ENCODE data around the gene F7.

F7 gene

DNA sequence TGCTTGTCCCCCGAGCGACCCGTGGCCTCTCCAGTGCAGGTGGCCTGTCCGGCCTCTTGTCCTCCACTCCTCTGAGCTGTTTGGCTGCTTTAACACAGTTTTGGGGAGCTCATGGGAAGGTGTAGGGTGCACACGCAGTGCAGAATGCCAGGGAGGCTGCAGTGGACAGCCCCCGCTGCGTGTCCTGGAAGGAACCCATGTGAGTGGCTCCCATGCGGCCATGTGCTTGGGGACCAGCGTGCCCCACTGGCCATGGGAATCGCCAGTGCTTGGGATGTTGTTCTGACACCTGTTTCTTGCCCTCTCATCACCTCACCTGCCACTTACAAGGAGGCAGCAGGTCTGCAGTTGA lies 22.6 kb upstream of the F7 start:
- no peak overlapping the region for H3K9ac ChIP-seq (ENCODE audit: low read length)

DNA sequence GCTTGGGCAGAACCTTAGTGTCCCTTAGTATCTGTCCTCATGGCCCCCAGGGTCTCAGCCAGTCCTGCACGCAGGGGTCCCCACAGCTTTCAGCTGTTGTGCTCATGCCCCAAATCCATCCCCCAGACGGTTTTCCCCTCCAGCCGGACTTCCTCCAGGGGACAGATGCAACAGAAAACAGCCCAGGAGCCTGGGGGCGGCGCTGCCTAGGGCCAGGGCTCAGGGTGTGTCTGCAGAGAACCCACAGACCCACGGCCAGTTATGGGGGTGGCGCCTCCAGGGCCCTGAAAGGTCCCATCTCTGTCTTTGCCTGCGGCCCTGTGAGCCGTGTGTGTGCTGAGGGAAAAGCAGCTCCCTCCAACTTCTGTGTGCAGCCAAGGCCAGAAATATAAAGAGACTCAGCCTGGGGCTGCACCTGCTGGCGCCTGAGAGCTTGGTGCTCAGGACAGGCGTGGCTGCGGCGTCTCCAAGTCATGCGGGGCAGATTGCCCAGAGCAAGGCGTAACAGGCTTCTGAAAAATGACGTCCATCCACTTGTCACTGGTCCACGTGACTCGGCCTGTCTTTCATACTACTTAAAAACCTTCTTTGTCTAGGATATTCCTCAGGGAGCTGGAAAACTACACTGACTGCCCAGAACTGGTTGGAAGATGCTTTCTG lies 22.1 kb upstream of the F7 start:
- Histone ChIP-seq H3K27me3 (ENCODE audit: control insufficient read depth in 1 of 2, insufficient read depth in 2 of 2, low read length in 2 of 2) (no peaks in the 10 kb centered on the region), H3K4me1 (ENCODE audit: insufficient read depth, low read length) (no peaks in the 10 kb centered on the region), H3K27ac (ENCODE audit: low read depth, low read length) (no peak overlapping the region), H3K9ac (ENCODE audit: low read length) (no peak overlapping the region), H3K9me3 (ENCODE audit: low read length) (no peaks in the 10 kb centered on the region), H3K4me3 (ENCODE audit: low read depth in 1 of 2, low read length in 2 of 2) (no peak overlapping the region), H3K36me3 (ENCODE audit: insufficient read depth, low read length) (no peaks in the 10 kb centered on the region)

More for the DNA sequence above, 22.6 kb upstream of the F7 start:
- no peaks in the 10 kb centered on the region for H3K27me3 ChIP-seq (ENCODE audit: control insufficient read depth in 1 of 2, insufficient read depth in 2 of 2, low read length in 2 of 2)
- H3K27ac ChIP-seq (ENCODE audit: low read depth, low read length), result no peak overlapping the region
- H3K4me3 ChIP-seq (ENCODE audit: low read depth in 1 of 2, low read length in 2 of 2), result no peak overlapping the region
- H3K36me3 ChIP-seq (ENCODE audit: insufficient read depth, low read length), result no peaks in the 10 kb centered on the region
- H3K4me1 ChIP-seq (ENCODE audit: insufficient read depth, low read length), result no peaks in the 10 kb centered on the region
- H3K9me3 ChIP-seq (ENCODE audit: low read length), result no peaks in the 10 kb centered on the region

DNA sequence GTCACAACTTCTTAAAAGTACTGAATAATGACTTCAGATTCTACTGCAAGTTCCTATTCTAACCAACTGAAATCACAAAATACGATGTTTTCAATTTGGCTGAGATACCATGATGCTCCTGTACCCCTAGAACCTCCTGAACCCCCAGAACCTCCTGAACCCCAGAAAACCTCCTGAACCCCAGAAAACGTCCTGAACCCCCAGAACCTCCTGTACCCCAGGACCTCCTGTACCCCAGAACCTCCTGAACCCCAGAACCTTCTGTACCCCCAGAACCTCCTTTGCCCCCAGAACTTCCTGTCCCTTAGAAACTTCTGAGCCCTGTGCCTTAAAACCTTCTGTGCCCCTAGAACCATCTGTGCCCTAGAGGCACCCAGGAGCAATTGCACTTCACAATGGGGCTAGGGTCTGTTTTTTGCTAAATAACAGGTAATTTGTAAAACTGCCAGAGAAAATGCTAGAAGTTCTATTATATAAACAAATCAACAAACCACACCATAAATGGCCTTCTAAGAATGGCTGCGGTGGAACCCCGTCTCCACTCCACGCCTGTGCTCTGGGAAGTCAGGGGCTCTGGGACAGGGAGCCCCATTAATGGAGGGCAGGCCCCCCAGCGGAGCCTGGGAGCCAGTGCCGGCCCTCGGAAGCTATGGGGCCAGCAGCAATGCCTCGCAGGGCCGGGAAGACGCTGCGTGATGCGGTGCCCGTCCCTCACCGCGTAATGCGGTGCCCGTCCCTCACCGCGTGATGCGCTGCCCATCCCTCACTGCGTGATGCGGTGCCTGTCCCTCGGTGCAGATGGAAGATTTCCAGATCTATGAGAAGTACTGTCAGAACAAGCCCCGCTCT lies 21.3 kb upstream of the F7 start:
- H3K4me3 ChIP-seq (ENCODE audit: low read depth in 1 of 2, low read length in 2 of 2), result no peak overlapping the region
- no peaks in the 10 kb centered on the region for H3K36me3 ChIP-seq (ENCODE audit: insufficient read depth, low read length)
- no peaks in the 10 kb centered on the region for H3K9me3 ChIP-seq (ENCODE audit: low read length)
- H3K27me3 ChIP-seq (ENCODE audit: control insufficient read depth in 1 of 2, insufficient read depth in 2 of 2, low read length in 2 of 2), result no peaks in the 10 kb centered on the region
- no peak overlapping the region for H3K9ac ChIP-seq (ENCODE audit: low read length)
- no peak overlapping the region for H3K27ac ChIP-seq (ENCODE audit: low read depth, low read length)
- H3K4me1 ChIP-seq (ENCODE audit: insufficient read depth, low read length), result no peaks in the 10 kb centered on the region

DNA sequence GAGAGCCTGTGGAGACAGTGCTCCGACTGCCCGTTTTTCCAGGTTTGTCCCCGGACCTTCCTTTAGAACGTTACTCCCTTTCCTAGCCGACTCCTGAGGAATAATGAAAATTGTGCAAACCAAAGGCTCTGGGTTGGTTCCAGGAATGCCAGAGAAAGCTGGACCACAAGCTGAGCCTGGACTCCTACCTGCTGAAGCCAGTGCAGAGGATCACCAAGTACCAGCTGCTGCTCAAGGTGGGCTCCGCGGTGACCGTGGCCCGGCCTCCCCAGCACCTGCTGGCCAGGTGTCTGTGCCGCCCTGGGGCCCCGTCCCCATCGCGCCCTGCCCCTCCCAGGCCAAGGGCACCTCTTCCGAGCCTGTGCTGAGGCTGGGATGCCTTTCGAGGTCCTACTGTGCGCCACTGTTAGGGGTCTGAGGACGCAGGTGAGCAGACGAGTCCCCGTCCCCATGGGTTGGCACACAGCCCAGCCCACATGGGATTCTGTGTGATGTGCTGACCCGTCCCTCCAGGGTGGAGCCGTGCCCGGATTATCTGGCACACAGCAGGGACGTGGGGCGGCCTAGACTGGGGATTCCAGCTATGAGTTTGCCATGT lies 20.5 kb upstream of the F7 start:
- Histone ChIP-seq H3K27ac (ENCODE audit: low read depth, low read length) (no peak overlapping the region), H3K36me3 (ENCODE audit: insufficient read depth, low read length) (no peaks in the 10 kb centered on the region), H3K9ac (ENCODE audit: low read length) (no peak overlapping the region), H3K9me3 (ENCODE audit: low read length) (no peaks in the 10 kb centered on the region), H3K27me3 (ENCODE audit: control insufficient read depth in 1 of 2, insufficient read depth in 2 of 2, low read length in 2 of 2) (no peaks in the 10 kb centered on the region), H3K4me1 (ENCODE audit: insufficient read depth, low read length) (no peaks in the 10 kb centered on the region), H3K4me3 (ENCODE audit: low read depth in 1 of 2, low read length in 2 of 2) (no peak overlapping the region)

DNA sequence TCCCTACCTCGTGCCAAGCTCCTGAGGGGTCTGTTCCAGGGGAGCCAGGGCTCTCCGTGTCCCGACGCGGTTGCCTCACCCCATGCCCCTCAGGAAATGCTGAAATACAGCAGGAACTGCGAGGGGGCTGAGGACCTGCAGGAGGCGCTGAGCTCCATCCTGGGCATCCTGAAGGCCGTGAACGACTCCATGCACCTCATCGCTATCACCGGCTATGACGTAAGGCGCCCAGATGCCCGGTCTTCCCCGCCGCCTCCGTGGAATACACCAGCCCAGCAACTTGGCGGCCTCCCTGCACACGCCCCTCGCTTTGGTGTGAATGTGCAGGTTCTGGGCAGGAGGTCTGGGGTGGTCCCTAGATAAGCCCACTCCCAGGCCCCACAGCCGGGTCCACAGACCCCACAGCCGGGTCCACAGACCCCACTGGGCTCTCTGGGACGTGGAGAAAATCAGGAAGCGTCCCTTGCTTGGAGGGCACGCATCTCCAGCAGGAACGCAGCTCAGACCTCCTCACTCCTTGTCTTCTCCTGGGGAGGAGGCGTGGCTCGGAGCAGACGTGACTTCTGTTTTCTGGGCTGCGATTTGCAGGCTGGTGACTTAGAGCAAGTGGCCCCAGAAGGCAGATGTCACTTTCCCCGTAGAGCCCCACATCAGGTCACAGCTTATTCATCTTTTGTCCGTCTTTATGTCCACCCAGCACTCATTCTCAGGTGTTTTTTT lies 19.4 kb upstream of the F7 start:
- Histone ChIP-seq H3K4me1 (ENCODE audit: insufficient read depth, low read length) (no peaks in the 10 kb centered on the region), H3K9me3 (ENCODE audit: low read length) (no peaks in the 10 kb centered on the region), H3K4me3 (ENCODE audit: low read depth in 1 of 2, low read length in 2 of 2) (no peak overlapping the region), H3K27me3 (ENCODE audit: control insufficient read depth in 1 of 2, insufficient read depth in 2 of 2, low read length in 2 of 2) (no peaks in the 10 kb centered on the region), H3K9ac (ENCODE audit: low read length) (no peak overlapping the region), H3K27ac (ENCODE audit: low read depth, low read length) (no peak overlapping the region), H3K36me3 (ENCODE audit: insufficient read depth, low read length) (no peaks in the 10 kb centered on the region)

DNA sequence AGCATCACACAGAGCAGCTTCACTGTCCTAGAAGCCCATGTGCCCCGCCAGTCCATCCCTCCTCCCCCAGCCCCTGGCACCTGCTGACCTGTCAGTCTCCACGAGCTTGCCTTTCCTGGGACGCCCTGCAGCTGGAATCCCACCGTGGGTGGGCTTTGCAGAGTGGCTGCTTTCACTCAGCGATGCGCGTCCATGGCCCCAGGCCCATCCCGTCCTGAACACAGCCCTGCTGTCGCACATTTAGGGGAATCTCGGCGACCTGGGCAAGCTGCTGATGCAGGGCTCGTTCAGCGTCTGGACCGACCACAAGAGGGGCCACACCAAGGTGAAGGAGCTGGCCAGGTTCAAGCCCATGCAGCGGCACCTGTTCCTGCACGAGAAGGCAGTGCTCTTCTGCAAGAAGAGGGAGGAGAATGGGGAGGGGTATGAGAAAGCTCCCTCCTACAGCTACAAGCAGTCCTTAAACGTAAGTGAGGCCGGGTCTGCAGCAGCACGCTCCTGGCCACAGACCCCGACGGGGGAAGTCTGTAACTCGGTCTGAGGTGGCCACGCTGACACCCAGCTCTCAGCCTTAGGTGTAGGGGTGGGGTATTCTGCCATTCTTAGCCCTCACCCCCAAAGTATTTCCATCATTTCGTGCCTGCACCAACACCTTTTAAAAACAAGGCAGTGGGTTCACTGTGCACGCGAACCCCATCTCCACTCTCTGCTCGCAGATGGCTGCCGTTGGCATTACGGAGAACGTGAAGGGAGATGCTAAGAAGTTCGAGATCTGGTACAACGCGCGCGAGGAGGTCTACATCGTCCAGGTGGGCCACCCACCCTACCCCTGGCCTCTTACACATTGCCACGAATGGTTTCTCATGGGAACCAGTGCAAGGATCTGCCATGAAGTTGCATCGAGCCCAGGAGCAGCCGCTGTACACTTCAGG lies 18.3 kb upstream of the F7 start:
- no peaks in the 10 kb centered on the region for H3K4me1 ChIP-seq (ENCODE audit: insufficient read depth, low read length)
- no peaks in the 10 kb centered on the region for H3K36me3 ChIP-seq (ENCODE audit: insufficient read depth, low read length)
- H3K9ac ChIP-seq (ENCODE audit: low read length), result no peak overlapping the region
- no peak overlapping the region for H3K27ac ChIP-seq (ENCODE audit: low read depth, low read length)
- H3K27me3 ChIP-seq (ENCODE audit: control insufficient read depth in 1 of 2, insufficient read depth in 2 of 2, low read length in 2 of 2), result no peaks in the 10 kb centered on the region
- H3K4me3 ChIP-seq (ENCODE audit: low read depth in 1 of 2, low read length in 2 of 2), result no peak overlapping the region
- H3K9me3 ChIP-seq (ENCODE audit: low read length), result no peaks in the 10 kb centered on the region

DNA sequence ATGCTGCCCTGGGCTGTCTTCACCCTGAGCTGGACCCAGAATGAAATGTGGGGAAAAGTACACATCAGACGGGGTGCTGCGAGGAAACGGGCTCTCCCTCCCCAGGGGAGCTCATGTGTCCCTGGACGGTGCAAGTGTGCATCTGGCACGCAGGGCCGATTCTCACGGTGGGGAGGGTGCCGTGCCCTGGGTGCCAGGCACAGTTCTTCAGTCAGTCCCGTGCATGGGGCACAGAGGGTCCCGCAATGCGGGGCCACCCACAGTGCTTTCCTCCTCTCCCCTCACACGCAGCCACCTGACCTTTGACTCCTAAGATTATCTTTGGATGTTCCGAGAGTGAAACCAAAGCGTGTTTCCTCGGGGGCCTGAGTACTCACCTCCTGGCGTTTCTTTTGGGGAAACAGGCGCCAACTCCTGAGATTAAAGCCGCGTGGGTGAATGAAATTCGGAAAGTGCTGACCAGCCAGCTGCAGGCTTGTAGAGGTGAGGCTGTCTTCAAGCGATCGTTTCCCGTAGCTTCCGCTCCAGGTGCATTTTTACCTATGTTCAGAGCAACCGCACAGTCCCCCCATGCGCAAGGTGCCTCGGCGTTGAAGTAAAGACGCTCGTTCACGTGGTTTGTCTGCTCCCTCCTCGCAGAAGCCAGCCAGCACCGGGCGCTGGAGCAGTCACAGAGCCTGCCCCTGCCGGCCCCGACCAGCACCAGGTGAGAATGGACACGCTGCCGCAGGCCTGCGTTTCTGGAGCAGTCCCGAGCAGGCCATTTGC lies 17.5 kb upstream of the F7 start:
- H3K27me3 ChIP-seq (ENCODE audit: control insufficient read depth in 1 of 2, insufficient read depth in 2 of 2, low read length in 2 of 2), result no peaks in the 10 kb centered on the region
- no peak overlapping the region for H3K27ac ChIP-seq (ENCODE audit: low read depth, low read length)
- H3K4me1 ChIP-seq (ENCODE audit: insufficient read depth, low read length), result no peaks in the 10 kb centered on the region
- H3K36me3 ChIP-seq (ENCODE audit: insufficient read depth, low read length), result no peaks in the 10 kb centered on the region
- no peak overlapping the region for H3K9ac ChIP-seq (ENCODE audit: low read length)
- H3K4me3 ChIP-seq (ENCODE audit: low read depth in 1 of 2, low read length in 2 of 2), result no peak overlapping the region
- H3K9me3 ChIP-seq (ENCODE audit: low read length), result no peaks in the 10 kb centered on the region

DNA sequence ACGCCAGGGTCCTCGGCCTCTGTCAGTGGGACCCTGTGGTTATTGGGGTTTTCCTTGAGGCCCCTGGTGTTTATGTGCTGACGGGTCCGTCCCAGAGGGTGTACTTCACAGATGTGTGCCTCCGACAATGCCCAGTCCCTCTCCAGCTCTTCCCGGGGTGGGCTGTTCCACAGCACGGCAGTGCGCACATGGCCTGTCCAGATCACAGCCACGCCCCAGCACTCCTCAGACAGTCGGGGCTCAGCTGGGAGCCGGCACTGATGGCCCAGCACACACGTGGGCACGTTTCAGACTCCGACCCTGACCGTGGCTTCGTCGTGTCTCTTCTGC lies 16.9 kb upstream of the F7 start:
- H3K4me3 ChIP-seq (ENCODE audit: low read depth in 1 of 2, low read length in 2 of 2), result no peak overlapping the region
- H3K27ac ChIP-seq (ENCODE audit: low read depth, low read length), result no peak overlapping the region
- H3K36me3 ChIP-seq (ENCODE audit: insufficient read depth, low read length), result no peaks in the 10 kb centered on the region
- no peaks in the 10 kb centered on the region for H3K9me3 ChIP-seq (ENCODE audit: low read length)
- no peaks in the 10 kb centered on the region for H3K4me1 ChIP-seq (ENCODE audit: insufficient read depth, low read length)
- H3K9ac ChIP-seq (ENCODE audit: low read length), result no peak overlapping the region
- H3K27me3 ChIP-seq (ENCODE audit: control insufficient read depth in 1 of 2, insufficient read depth in 2 of 2, low read length in 2 of 2), result no peaks in the 10 kb centered on the region

DNA sequence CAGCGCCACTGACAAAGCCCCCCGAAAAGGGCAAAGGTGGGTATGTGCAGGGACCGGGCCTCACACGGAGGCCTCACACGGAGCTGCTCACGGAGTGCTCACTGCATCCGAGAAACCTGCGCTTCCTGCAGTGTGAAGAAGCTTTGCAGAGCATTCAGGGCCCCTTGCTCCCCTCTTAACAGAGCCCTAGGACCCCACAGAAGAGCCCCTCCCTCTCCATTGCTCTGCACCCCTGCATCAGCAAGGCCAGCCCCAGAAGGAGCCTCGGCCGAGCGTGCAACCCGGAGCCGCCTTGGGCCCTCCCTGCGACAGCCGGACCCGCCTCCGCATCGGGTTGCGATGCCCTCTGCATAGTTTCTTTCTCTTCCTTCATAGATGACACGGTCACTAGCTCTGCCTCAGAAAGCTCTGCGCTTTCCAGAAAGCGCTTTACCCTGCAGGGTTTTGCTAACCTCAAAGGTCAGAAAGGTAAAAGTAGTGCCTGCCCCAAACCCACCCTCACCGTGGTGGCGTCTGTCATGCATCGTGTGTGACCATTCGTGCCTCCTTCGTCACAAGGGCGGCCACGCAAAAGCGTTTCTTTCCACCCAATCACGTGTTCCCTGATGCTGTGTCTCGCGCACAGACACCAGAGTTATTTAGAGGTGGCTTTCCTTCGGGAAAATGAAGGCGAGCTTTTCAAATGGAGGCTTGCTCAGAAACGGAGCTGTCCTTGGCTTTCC lies 15.7 kb upstream of the F7 start:
- no peak overlapping the region for H3K27ac ChIP-seq (ENCODE audit: low read depth, low read length)
- no peak overlapping the region for H3K4me3 ChIP-seq (ENCODE audit: low read depth in 1 of 2, low read length in 2 of 2)
- H3K9me3 ChIP-seq (ENCODE audit: low read length), result no peaks in the 10 kb centered on the region
- no peak overlapping the region for H3K9ac ChIP-seq (ENCODE audit: low read length)
- no peaks in the 10 kb centered on the region for H3K36me3 ChIP-seq (ENCODE audit: insufficient read depth, low read length)
- no peaks in the 10 kb centered on the region for H3K4me1 ChIP-seq (ENCODE audit: insufficient read depth, low read length)
- H3K27me3 ChIP-seq (ENCODE audit: control insufficient read depth in 1 of 2, insufficient read depth in 2 of 2, low read length in 2 of 2), result no peaks in the 10 kb centered on the region

DNA sequence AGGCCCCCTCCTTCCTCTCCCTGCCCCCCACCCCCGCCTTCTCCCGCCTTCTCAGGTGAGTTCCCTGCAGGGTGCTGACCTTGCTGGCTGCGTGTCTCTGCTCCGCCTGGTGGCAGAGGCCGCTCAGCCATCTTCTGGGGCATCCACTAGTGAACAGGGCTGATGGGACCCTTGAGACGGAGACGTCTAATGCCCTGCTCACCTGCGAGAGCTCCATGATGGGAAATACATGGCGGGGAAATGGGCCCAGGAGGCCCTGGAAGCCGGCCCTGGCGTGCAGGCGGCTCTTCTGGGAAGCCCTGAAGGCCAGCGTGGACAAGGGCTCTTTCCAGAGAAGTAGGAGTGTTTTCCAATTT lies 15.2 kb upstream of the F7 start:
- no peak overlapping the region for H3K27ac ChIP-seq (ENCODE audit: low read depth, low read length)
- H3K4me1 ChIP-seq (ENCODE audit: insufficient read depth, low read length), result no peaks in the 10 kb centered on the region
- no peak overlapping the region for H3K9ac ChIP-seq (ENCODE audit: low read length)
- no peaks in the 10 kb centered on the region for H3K36me3 ChIP-seq (ENCODE audit: insufficient read depth, low read length)
- no peak overlapping the region for H3K4me3 ChIP-seq (ENCODE audit: low read depth in 1 of 2, low read length in 2 of 2)
- H3K9me3 ChIP-seq (ENCODE audit: low read length), result no peaks in the 10 kb centered on the region
- no peaks in the 10 kb centered on the region for H3K27me3 ChIP-seq (ENCODE audit: control insufficient read depth in 1 of 2, insufficient read depth in 2 of 2, low read length in 2 of 2)
